H9 (cell line): Measurements from ENCODE around the gene ZNF860. TPM values are rescaled to one million over a fixed set of nuclear protein-coding genes. Genes with fewer than 3 reads are reported as not detected.

Source experiments
- DNase-seq: peaks from one replicate; pipeline ENCODE4 v3.0.0-alpha.2; 2017
- H2AFZ ChIP-seq: one replicate; pipeline ENCODE4 v1.6.1; 2013; ENCODE audit warnings: mild to moderate bottlenecking, low read length, control low read depth, moderate library complexity
- H2AK5ac ChIP-seq: 2 replicates; pipeline ENCODE4 v1.6.1; 2013; ENCODE audit warnings: low read length, control low read depth, mixed read lengths; ENCODE audit not compliant: insufficient read length
- H2BK120ac ChIP-seq: one replicate; pipeline ENCODE4 v1.6.1; 2013; ENCODE audit warnings: low read depth, mild to moderate bottlenecking, low read length, control low read depth, inconsistent platforms; ENCODE audit not compliant: poor library complexity, severe bottlenecking
- H2BK12ac ChIP-seq: 2 replicates; pipeline ENCODE4 v1.6.1; 2013; ENCODE audit warnings: low read length, control low read depth, mixed read lengths, low read depth; ENCODE audit not compliant: insufficient read length
- H2BK15ac ChIP-seq: 2 replicates; pipeline ENCODE4 v1.6.1; 2013; ENCODE audit warnings: low read depth, low read length, control low read depth
- H2BK20ac ChIP-seq: one replicate; pipeline ENCODE4 v1.6.1; 2013; ENCODE audit warnings: low read depth, mild to moderate bottlenecking, low read length, control low read depth, inconsistent platforms; ENCODE audit not compliant: poor library complexity, severe bottlenecking
- H2BK5ac ChIP-seq: 2 replicates; pipeline ENCODE4 v1.6.1; 2013; ENCODE audit warnings: low read length, control low read depth, mixed read lengths; ENCODE audit not compliant: insufficient read length
- H3K14ac ChIP-seq: 2 replicates; pipeline ENCODE4 v1.6.1; 2013; ENCODE audit warnings: low read length, control low read depth; ENCODE audit not compliant: insufficient read depth
- H3K18ac ChIP-seq: 2 replicates; pipeline ENCODE4 v1.6.1; 2013; ENCODE audit warnings: low read depth, mild to moderate bottlenecking, mixed read lengths, low read length, control low read depth; ENCODE audit not compliant: insufficient read length
- H3K23ac ChIP-seq: 2 replicates; pipeline ENCODE4 v1.6.1; 2013; ENCODE audit warnings: low read length, control low read depth, mixed read lengths, low read depth; ENCODE audit not compliant: insufficient read length
- H3K23me2 ChIP-seq: 2 replicates; pipeline ENCODE4 v1.6.1; 2013; ENCODE audit warnings: low read depth, mild to moderate bottlenecking, mixed read lengths, low read length, control low read depth; ENCODE audit not compliant: insufficient read length, poor library complexity, severe bottlenecking
- H3K27ac ChIP-seq: 2 replicates; pipeline ENCODE4 v1.5.1; 2013; ENCODE audit warnings: low read length, control low read depth, mixed read lengths, low read depth; ENCODE audit not compliant: insufficient read length
- H3K27me3 ChIP-seq: 2 replicates; pipeline ENCODE4 v1.6.1; 2013; ENCODE audit warnings: low read length, control low read depth, inconsistent platforms; ENCODE audit not compliant: insufficient read depth
- H3K4ac ChIP-seq: 2 replicates; pipeline ENCODE4 v1.6.1; 2013; ENCODE audit warnings: low read depth, mild to moderate bottlenecking, control low read depth, inconsistent platforms, low read length, moderate library complexity
- H3K4me1 ChIP-seq: 2 replicates; pipeline ENCODE4 v1.6.1; 2013; ENCODE audit warnings: low read length, control low read depth, inconsistent platforms; ENCODE audit not compliant: insufficient read depth
- H3K4me2 ChIP-seq: 2 replicates; pipeline ENCODE4 v1.6.1; 2013; ENCODE audit warnings: low read length, control low read depth, mixed read lengths; ENCODE audit not compliant: insufficient read length, insufficient read depth
- H3K56ac ChIP-seq: 2 replicates; pipeline ENCODE4 v1.6.1; 2013; ENCODE audit warnings: low read depth, mild to moderate bottlenecking, mixed read lengths, low read length, control low read depth; ENCODE audit not compliant: insufficient read length
- H3K79me1 ChIP-seq: 2 replicates; pipeline ENCODE4 v1.6.1; 2013; ENCODE audit warnings: low read depth, mild to moderate bottlenecking, moderate library complexity, low read length, control low read depth, inconsistent platforms; ENCODE audit not compliant: insufficient read depth, poor library complexity, severe bottlenecking
- H3K79me2 ChIP-seq: 2 replicates; pipeline ENCODE4 v1.6.1; 2013; ENCODE audit warnings: low read length, control low read depth, inconsistent platforms; ENCODE audit not compliant: insufficient read depth
- H3K9ac ChIP-seq: 2 replicates; pipeline ENCODE4 v1.6.1; 2013; ENCODE audit warnings: low read length, control low read depth, mixed read lengths; ENCODE audit not compliant: insufficient read length; ENCODE audit errors: extremely low read depth
- H3K9me3 ChIP-seq: one replicate; pipeline ENCODE4 v1.6.1; 2013; ENCODE audit warnings: low read depth, low read length, inconsistent platforms; ENCODE audit not compliant: control insufficient read depth
- H3T11ph ChIP-seq: one replicate; pipeline ENCODE4 v1.6.1; 2013; ENCODE audit warnings: mild to moderate bottlenecking, low read length, control low read depth, inconsistent platforms
- H4K20me1 ChIP-seq: one replicate; pipeline ENCODE4 v1.6.1; 2013; ENCODE audit not compliant: control insufficient read depth, insufficient read length, insufficient read depth
- H4K5ac ChIP-seq: 2 replicates; pipeline ENCODE4 v1.6.1; 2013; ENCODE audit warnings: low read depth, mild to moderate bottlenecking, mixed read lengths, low read length, control low read depth; ENCODE audit not compliant: insufficient read length
- H4K8ac ChIP-seq: replicated peaks from 2 replicates; pipeline ENCODE4 v1.6.1; 2013; ENCODE audit warnings: low read length, control low read depth, mixed read lengths, low read depth; ENCODE audit not compliant: insufficient read length
- H4K91ac ChIP-seq: 2 replicates; pipeline ENCODE4 v1.6.1; 2013; ENCODE audit warnings: low read depth, mild to moderate bottlenecking, moderate library complexity, mixed read lengths, low read length, control low read depth; ENCODE audit not compliant: insufficient read length
- H3K27ac Mint-ChIP-seq, 3 experiments: 2 replicates in 2 of 3; 3 replicates in 1 of 3; pipeline ENCODE4 v1.8.0; 2020 to 2021; ENCODE audit warnings: mixed read lengths in 3 of 3, mild to moderate bottlenecking in 1 of 3, moderate library complexity in 1 of 3
- H3K27me3 Mint-ChIP-seq: 2 replicates; pipeline ENCODE4 v1.8.0; 2021; ENCODE audit warnings: low read depth, mild to moderate bottlenecking, moderate library complexity, mixed read lengths
- H3K36me3 Mint-ChIP-seq, 3 experiments: 2 replicates in 2 of 3; 3 replicates in 1 of 3; pipeline ENCODE4 v1.8.0; 2020 to 2021; ENCODE audit warnings: low read depth in 3 of 3, mixed read lengths in 3 of 3; ENCODE audit not compliant: insufficient read depth in 1 of 3
- H3K4me1 Mint-ChIP-seq, 2 experiments: 2 replicates each; pipeline ENCODE4 v1.8.0; 2020; ENCODE audit warnings: mixed read lengths in 2 of 2
- H3K4me3 Mint-ChIP-seq, 2 experiments: 2 replicates in 1 of 2; 3 replicates in 1 of 2; pipeline ENCODE4 v1.8.0; 2020 to 2021; ENCODE audit warnings: mild to moderate bottlenecking in 2 of 2, mixed read lengths in 2 of 2, moderate library complexity in 1 of 2
- H3K9me3 Mint-ChIP-seq, 2 experiments: 2 replicates in 1 of 2; 3 replicates in 1 of 2; pipeline ENCODE4 v1.8.0; 2020; ENCODE audit warnings: mild to moderate bottlenecking in 2 of 2, mixed read lengths in 2 of 2, moderate library complexity in 1 of 2
- CTCF ChIP-seq: fragments of 200-600 bp; sonication (generic); conservative IDR thresholded peaks from 3 replicates; pipeline ENCODE4 v1.8.0; 2021; ENCODE audit warnings: antibody characterized with exemption, mild to moderate bottlenecking
- WGBS: extraction: QIAGEN DNeasy Blood & Tissue Kit; methylation state at CpG from one replicate; pipeline ENCODE4 v1.1.7; 2013; ENCODE audit warnings: missing lambda C conversion rate, low lambda C conversion rate, mixed read lengths; ENCODE audit not compliant: insufficient read length; ENCODE audit errors: extremely low coverage; 5-methylcytosine and 5-hydroxymethylcytosine counted together
- total RNA-seq: library from RNA; stranded (reverse); gene quantifications from 2 replicates; pipeline ENCODE4 v1.2.1, GENCODE V29; 2021

Gene ZNF860
- total RNA-seq, 1 experiment from 2014 or later = 2.6 TPM

GRCh38 chr3:31968927-31969418, 12.6 kb upstream of the ZNF860 start:
- Histone ChIP-seq H4K20me1 (no peaks in the 10 kb centered on the region), H2BK120ac (no peak overlapping the region), H2BK20ac (no peak overlapping the region), H3K9ac (no peak overlapping the region), H2BK12ac (no peak overlapping the region), H3K23ac (no peak overlapping the region), H3K23me2 (no peaks in the 10 kb centered on the region), H3K79me1 (no peaks in the 10 kb centered on the region), H4K91ac (no peak overlapping the region), H3T11ph (no peak overlapping the region), H3K79me2 (peaks cover 26% of the 10 kb centered on the region; the same call in 1 of the 2 replicates), H3K4me1 (peaks cover 20% of the 10 kb centered on the region), H3K27me3 (no peaks in the 10 kb centered on the region), H2AK5ac (no peak overlapping the region), H3K18ac (no peak overlapping the region), H4K8ac (no peak overlapping the region), H3K4me2 (no peak overlapping the region), H2AFZ (no peak overlapping the region), H3K56ac (no peak overlapping the region), H3K9me3 (no peaks in the 10 kb centered on the region), H2BK5ac (no peak overlapping the region), H3K14ac (no peak overlapping the region), H3K4ac (no peak overlapping the region), H2BK15ac (no peak overlapping the region), H4K5ac (no peak overlapping the region), H3K27ac (peak overlapping the region; percentile 65)
- Mint-ChIP-seq H3K9me3 (no peaks in the 10 kb centered on the region), H3K36me3 (peaks cover 0 to 11% (median 2%) of the 10 kb centered on the region in 3 experiments; a peak in 2 of 7 replicates), H3K27me3 (no peaks in the 10 kb centered on the region), H3K27ac (peak overlapping the region; percentile 73 to 88 (median 88)), H3K4me1 (peaks cover 51 to 52% of the 10 kb centered on the region in 2 experiments), H3K4me3 (no peak overlapping the region)
- no CpG with 5 or more reads among the region's 6 CpGs for WGBS
- no peak for DNase-seq
- TF ChIP-seq CTCF = no peak
